ENCODE data around the gene METAP2. TPM values are rescaled to one million over a fixed set of nuclear protein-coding genes. Genes with fewer than 3 reads are reported as not detected.

METAP2 gene
- total RNA-seq, 4 donors from 2014 or later, result 50.3 to 124 (median 66.3) TPM

GRCh38 chr12:95529693-95530225, 55.8 kb downstream of the METAP2 start:
- DNase-seq (ENCODE audit: low spot score), result no peak
- no peak for ATAC-seq (ENCODE audit: low FRiP score)
- TF ChIP-seq, protein P1, sequence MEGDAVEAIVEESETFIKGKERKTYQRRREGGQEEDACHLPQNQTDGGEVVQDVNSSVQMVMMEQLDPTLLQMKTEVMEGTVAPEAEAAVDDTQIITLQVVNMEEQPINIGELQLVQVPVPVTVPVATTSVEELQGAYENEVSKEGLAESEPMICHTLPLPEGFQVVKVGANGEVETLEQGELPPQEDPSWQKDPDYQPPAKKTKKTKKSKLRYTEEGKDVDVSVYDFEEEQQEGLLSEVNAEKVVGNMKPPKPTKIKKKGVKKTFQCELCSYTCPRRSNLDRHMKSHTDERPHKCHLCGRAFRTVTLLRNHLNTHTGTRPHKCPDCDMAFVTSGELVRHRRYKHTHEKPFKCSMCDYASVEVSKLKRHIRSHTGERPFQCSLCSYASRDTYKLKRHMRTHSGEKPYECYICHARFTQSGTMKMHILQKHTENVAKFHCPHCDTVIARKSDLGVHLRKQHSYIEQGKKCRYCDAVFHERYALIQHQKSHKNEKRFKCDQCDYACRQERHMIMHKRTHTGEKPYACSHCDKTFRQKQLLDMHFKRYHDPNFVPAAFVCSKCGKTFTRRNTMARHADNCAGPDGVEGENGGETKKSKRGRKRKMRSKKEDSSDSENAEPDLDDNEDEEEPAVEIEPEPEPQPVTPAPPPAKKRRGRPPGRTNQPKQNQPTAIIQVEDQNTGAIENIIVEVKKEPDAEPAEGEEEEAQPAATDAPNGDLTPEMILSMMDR (IDR thresholded peaks at IDR 0.05), result no peak

GRCh38 chr12:95532851-95533250, 58.9 kb downstream of the METAP2 start:
- peak; percentile 60 for ATAC-seq (ENCODE audit: low FRiP score)
- no peak for DNase-seq (ENCODE audit: low spot score)
- TF ChIP-seq, protein P1 (IDR thresholded peaks at IDR 0.05), result no peak

GRCh38 chr12:95533985-95534384, 60.0 kb downstream of the METAP2 start:
- no peak for DNase-seq (ENCODE audit: low spot score)
- ATAC-seq (ENCODE audit: low FRiP score), result peak; percentile 16
- TF ChIP-seq, protein P1 (IDR thresholded peaks at IDR 0.05), result no peak

- DNase-seq (ENCODE audit: low spot score), result no peak
- ATAC-seq (ENCODE audit: low FRiP score), result no peak
- TF ChIP-seq, protein P1 (IDR thresholded peaks at IDR 0.05), result no peak
Measured at GRCh38 chr12:95538006-95538405, 64.1 kb downstream of the METAP2 start.

DNA sequence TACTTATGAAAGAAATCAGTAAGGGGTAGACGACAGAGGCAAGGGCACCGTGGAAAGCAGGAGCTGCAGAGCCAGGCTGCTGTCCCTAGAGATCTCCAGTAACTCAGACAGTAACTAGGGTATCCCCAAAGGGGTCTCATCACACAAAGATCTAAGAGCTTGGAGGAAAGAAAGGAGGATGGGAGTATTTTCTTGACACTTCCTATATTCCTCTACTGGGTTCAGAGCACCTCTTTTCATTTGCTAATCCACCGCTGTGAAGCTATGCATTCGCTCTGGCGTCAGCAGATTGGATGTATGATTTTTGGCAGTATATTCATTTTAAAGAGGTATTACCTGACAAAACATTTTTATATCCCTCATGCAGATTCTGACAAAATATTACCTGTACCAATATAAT, 64.7 kb downstream of the METAP2 start:
- ATAC-seq (ENCODE audit: low FRiP score) (no peak), DNase-seq (ENCODE audit: low spot score) (no peak)
- TF ChIP-seq, protein P1 (IDR thresholded peaks at IDR 0.05), result no peak

GRCh38 chr12:95541436-95541835, 67.5 kb downstream of the METAP2 start:
- TF ChIP-seq, protein P1 (IDR thresholded peaks at IDR 0.05), result no peak
- ATAC-seq (ENCODE audit: low FRiP score) (no peak), DNase-seq (ENCODE audit: low spot score) (no peak)

- ATAC-seq (ENCODE audit: low FRiP score) (no peak), DNase-seq (ENCODE audit: low spot score) (no peak)
- TF ChIP-seq, protein P1 (IDR thresholded peaks at IDR 0.05), result no peak
Measured at GRCh38 chr12:95543305-95543704, 69.4 kb downstream of the METAP2 start.

Data from omental fat pad (tissue), 4 donors.